ENCODE data around the gene PLPP4. TPM values are rescaled to one million over a fixed set of nuclear protein-coding genes. Genes with fewer than 3 reads are reported as not detected.
A peak's percentile ranks its signal among the peaks of the same experiment; 100 is the strongest.
"Not testable (repeated sequence)": the region's sequence is repeated elsewhere in the genome, so short reads cannot be mapped to it uniquely, and the experiment has no call there.

The PLPP4 gene
- polyA plus RNA-seq, 1 donor = 3.1 TPM

DNA sequence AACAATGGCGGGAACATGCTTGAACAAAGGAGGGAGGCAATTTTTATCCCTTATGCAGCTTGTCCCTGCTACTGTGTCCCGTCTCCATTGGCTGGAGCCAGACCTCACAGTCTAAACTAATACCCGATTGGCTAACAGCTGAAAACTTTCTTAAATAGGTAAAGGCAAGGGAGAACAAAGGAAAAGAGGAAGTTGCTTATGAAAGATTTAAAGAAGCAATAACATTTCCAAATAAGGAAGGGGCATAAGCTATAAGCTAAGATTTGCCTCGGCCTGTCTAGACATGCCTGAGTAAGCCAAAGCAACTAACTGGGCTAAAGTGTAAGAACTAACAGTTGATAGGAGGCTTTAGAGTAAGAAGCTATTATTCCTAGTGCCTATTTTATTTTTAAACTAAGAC, 47.2 kb downstream of the PLPP4 start:
- WGBS (ENCODE audit: insufficient coverage, low lambda C conversion rate) = 86% methylated on average over 1 of the region's 4 CpGs
- H3K36me3 ChIP-seq (ENCODE audit: control insufficient read depth, insufficient read depth, low read length); H3K27me3 ChIP-seq (ENCODE audit: control insufficient read depth, insufficient read depth, low read length); H3K27ac ChIP-seq (ENCODE audit: low read length); H3K4me1 ChIP-seq (ENCODE audit: control insufficient read depth, insufficient read depth, low read length); DNase-seq; H3K4me3 ChIP-seq (ENCODE audit: low read length); H3K9me3 ChIP-seq (ENCODE audit: control insufficient read depth, low read depth, low read length): not testable (repeated sequence)

DNA sequence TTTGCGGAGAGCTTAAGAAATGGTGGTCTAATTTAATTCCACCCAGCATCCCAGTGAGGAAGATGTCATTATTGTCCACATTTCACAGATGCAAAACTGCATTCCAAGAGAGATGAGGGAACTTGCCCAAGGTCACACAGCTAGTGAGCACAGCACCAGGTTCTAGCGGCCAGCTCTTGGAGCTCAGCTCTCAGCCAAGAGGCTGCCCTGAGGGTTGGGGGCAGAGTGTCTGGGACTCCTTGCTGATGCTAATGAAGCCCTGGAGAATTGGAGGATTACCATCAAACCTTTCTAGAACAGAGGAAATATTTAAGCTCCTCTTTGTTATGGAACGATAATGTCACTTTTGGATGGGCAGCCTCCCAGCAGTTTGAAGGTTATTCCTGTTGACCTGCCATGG, 48.0 kb downstream of the PLPP4 start:
- no CpG with 5 or more reads among the region's 3 CpGs for WGBS (ENCODE audit: insufficient coverage, low lambda C conversion rate)

DNA sequence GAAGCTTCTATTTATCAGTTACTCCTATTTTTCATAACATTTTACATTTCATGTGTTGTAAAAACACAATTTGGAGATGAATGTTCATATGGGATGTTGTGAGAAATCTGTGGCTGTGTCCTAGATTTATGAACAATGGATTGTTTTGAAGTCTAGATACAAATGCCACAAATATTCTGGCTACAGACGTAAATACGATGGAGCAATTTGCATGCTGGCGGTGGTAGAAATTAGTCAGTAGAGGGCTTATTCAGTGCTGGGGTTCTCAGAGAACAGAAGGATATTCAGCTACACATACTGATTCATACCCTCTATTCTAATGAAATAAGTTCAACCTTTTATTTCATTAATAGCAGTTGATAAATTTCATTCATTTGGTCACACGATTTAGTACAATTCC, 48.8 kb downstream of the PLPP4 start:
- DNase-seq = no peak
- no peak overlapping the region for H3K27ac ChIP-seq (ENCODE audit: low read length)
- H3K27me3 ChIP-seq (ENCODE audit: control insufficient read depth, insufficient read depth, low read length) = no peaks in the 10 kb centered on the region
- H3K4me1 ChIP-seq (ENCODE audit: control insufficient read depth, insufficient read depth, low read length) = no peaks in the 10 kb centered on the region
- H3K36me3 ChIP-seq (ENCODE audit: control insufficient read depth, insufficient read depth, low read length) = no peaks in the 10 kb centered on the region
- H3K9me3 ChIP-seq (ENCODE audit: control insufficient read depth, low read depth, low read length) = no peaks in the 10 kb centered on the region
- no peak overlapping the region for H3K4me3 ChIP-seq (ENCODE audit: low read length)
- 67% methylated on average over 1 of the region's 4 CpGs for WGBS (ENCODE audit: insufficient coverage, low lambda C conversion rate)

More for the DNA sequence above, 48.0 kb downstream of the PLPP4 start:
- Histone ChIP-seq H3K4me1 (ENCODE audit: control insufficient read depth, insufficient read depth, low read length) (no peaks in the 10 kb centered on the region), H3K27ac (ENCODE audit: low read length) (no peak overlapping the region), H3K36me3 (ENCODE audit: control insufficient read depth, insufficient read depth, low read length) (no peaks in the 10 kb centered on the region), H3K9me3 (ENCODE audit: control insufficient read depth, low read depth, low read length) (no peaks in the 10 kb centered on the region), H3K4me3 (ENCODE audit: low read length) (no peak overlapping the region), H3K27me3 (ENCODE audit: control insufficient read depth, insufficient read depth, low read length) (no peaks in the 10 kb centered on the region)
- no peak for DNase-seq

DNA sequence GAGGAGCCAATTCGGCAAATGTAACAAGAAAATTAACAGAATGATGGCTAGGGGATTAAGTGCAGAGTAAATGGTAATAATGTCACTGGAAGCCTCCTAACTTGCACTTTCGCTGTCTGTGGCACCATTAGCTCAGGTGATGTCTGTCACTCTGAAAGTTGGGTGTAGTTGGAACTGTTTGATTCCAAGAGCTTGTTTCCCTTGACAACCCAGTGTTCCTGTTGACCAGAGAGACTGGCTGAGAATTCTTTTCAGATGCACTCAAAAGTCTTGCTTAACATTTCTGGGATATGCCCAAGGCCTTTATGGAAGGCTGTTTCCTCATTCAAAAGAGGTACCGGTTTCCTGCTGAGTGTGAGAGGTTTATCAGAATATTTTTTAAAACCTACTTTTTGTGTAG, 49.6 kb downstream of the PLPP4 start:
- WGBS (ENCODE audit: insufficient coverage, low lambda C conversion rate) = no CpG with 5 or more reads among the region's 3 CpGs
- Histone ChIP-seq H3K27me3 (ENCODE audit: control insufficient read depth, insufficient read depth, low read length) (no peaks in the 10 kb centered on the region), H3K36me3 (ENCODE audit: control insufficient read depth, insufficient read depth, low read length) (no peaks in the 10 kb centered on the region), H3K27ac (ENCODE audit: low read length) (no peak overlapping the region), H3K4me3 (ENCODE audit: low read length) (no peak overlapping the region), H3K9me3 (ENCODE audit: control insufficient read depth, low read depth, low read length) (no peaks in the 10 kb centered on the region), H3K4me1 (ENCODE audit: control insufficient read depth, insufficient read depth, low read length) (no peaks in the 10 kb centered on the region)
- no peak for DNase-seq

DNA sequence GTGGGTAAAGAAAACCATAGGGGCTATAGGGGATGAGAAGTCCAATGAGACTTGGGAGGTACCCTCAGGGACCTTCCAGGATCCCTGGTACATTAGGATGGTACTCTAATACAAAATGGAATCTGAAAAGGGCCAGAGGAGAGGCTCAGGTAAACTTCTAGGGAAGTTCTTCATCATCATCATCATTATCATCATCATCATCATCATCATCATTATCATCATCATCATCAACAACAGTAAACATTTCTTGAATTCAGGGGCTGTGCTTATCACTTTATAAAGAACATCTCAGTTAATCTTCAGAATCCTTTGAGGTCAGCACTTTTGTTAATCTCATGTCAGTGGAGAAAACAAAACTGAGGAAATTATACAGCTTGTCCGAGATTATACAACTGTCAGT, 50.1 kb downstream of the PLPP4 start:
- no CpG with 5 or more reads among the region's 1 CpG for WGBS (ENCODE audit: insufficient coverage, low lambda C conversion rate)
- no peaks in the 10 kb centered on the region for H3K27me3 ChIP-seq (ENCODE audit: control insufficient read depth, insufficient read depth, low read length)

DNA sequence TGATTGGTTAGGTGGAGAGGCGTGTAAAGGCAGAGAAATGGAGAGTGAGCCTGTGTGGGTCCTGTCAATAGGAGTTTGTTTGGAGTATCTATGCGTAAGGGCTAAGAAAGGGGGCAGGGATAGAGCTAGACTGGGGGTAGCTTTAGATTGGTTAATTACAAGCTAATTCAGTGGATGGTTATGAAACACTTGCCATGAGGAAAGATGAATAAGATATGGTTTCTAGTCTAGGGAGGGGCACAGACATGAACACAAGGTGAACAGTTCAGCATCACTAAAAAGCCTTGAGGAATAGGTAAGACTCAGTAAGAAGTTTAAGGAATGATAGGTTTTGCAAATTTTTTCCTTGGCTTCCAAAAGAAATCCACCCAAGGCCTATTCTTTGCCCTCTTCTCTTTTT, 50.6 kb downstream of the PLPP4 start:
- Histone ChIP-seq H3K4me1 (ENCODE audit: control insufficient read depth, insufficient read depth, low read length) (no peaks in the 10 kb centered on the region), H3K27ac (ENCODE audit: low read length) (no peak overlapping the region), H3K9me3 (ENCODE audit: control insufficient read depth, low read depth, low read length) (no peaks in the 10 kb centered on the region), H3K27me3 (ENCODE audit: control insufficient read depth, insufficient read depth, low read length) (no peaks in the 10 kb centered on the region), H3K36me3 (ENCODE audit: control insufficient read depth, insufficient read depth, low read length) (no peaks in the 10 kb centered on the region), H3K4me3 (ENCODE audit: low read length) (no peak overlapping the region)
- DNase-seq = no peak
- 83% methylated on average over 1 of the region's 2 CpGs for WGBS (ENCODE audit: insufficient coverage, low lambda C conversion rate)

More for the DNA sequence above, 50.1 kb downstream of the PLPP4 start:
- H3K4me3 ChIP-seq (ENCODE audit: low read length) = no peak overlapping the region
- no peak for DNase-seq
- H3K4me1 ChIP-seq (ENCODE audit: control insufficient read depth, insufficient read depth, low read length) = no peaks in the 10 kb centered on the region
- no peaks in the 10 kb centered on the region for H3K36me3 ChIP-seq (ENCODE audit: control insufficient read depth, insufficient read depth, low read length)
- H3K27ac ChIP-seq (ENCODE audit: low read length) = no peak overlapping the region
- no peaks in the 10 kb centered on the region for H3K9me3 ChIP-seq (ENCODE audit: control insufficient read depth, low read depth, low read length)

DNA sequence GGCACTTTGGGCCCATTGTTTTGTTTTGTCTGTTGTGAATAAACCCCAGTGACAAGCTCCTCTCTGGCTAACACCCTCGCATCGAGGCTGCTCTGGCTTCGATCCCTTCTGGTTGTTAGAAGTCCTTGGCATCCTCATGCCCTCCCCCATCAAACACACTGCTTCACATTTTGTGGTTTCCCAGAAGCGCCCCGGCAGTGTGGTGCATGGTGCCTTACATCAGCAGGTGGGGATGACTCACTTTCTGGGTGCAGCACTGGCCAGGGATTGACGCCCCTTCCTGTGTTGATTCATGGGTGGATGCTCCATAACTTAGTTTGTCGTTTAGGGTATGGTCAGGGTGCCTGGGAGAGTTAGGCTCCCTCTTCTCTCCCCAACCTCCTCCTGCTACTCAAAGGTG, 51.4 kb downstream of the PLPP4 start:
- no peak overlapping the region for H3K27ac ChIP-seq (ENCODE audit: low read length)
- WGBS (ENCODE audit: insufficient coverage, low lambda C conversion rate) = no CpG with 5 or more reads among the region's 7 CpGs
- no peak overlapping the region for H3K4me3 ChIP-seq (ENCODE audit: low read length)
- H3K9me3 ChIP-seq (ENCODE audit: control insufficient read depth, low read depth, low read length) = no peaks in the 10 kb centered on the region
- no peak for DNase-seq
- no peaks in the 10 kb centered on the region for H3K36me3 ChIP-seq (ENCODE audit: control insufficient read depth, insufficient read depth, low read length)
- H3K27me3 ChIP-seq (ENCODE audit: control insufficient read depth, insufficient read depth, low read length) = no peaks in the 10 kb centered on the region
- H3K4me1 ChIP-seq (ENCODE audit: control insufficient read depth, insufficient read depth, low read length) = no peaks in the 10 kb centered on the region

DNA sequence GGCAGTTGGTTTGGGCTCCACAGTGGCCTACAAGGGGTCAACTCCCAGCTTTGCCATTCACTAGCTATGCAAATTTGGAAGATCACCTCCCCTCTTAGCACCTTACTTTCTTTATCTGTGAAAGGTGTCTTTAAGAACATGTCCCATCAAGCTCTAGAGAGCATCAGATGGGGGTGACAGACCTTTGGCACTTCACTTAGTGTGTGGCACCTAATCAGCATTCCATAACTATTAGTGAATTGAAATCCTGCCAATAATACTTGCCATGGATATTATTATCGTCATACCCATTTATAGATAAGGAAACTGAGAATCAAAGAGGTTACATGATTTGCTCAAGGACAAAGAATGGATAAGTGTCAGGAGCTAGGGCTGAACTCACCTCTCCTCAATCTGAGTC, 51.9 kb downstream of the PLPP4 start:
- DNase-seq = no peak
- no peaks in the 10 kb centered on the region for H3K36me3 ChIP-seq (ENCODE audit: control insufficient read depth, insufficient read depth, low read length)
- H3K4me1 ChIP-seq (ENCODE audit: control insufficient read depth, insufficient read depth, low read length) = no peaks in the 10 kb centered on the region
- H3K27ac ChIP-seq (ENCODE audit: low read length) = no peak overlapping the region
- H3K27me3 ChIP-seq (ENCODE audit: control insufficient read depth, insufficient read depth, low read length) = no peaks in the 10 kb centered on the region
- no peak overlapping the region for H3K4me3 ChIP-seq (ENCODE audit: low read length)
- WGBS (ENCODE audit: insufficient coverage, low lambda C conversion rate) = no CpG with 5 or more reads among the region's 1 CpG
- H3K9me3 ChIP-seq (ENCODE audit: control insufficient read depth, low read depth, low read length) = no peaks in the 10 kb centered on the region

DNA sequence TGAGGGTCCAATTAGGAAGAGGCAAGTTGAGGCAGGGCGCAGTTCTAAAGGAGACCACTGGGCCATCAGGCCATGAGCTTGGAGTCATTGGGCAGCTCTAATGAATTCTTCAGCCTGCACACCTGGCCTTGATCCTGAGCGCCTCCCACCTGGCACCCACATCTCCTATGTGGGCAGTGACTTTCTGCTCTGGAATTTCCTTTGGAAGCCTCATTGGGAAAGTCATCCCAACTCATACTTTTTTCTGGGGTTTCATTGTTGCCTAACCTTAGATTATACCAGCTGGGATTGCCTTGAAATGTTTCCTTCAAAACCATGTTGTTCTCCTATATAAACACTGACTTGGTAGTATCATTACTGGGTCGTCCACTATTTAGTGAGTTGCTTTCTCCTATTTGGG, 54.1 kb downstream of the PLPP4 start:
- WGBS (ENCODE audit: insufficient coverage, low lambda C conversion rate) = 80% methylated on average over 2 of the region's 3 CpGs
- H3K9me3 ChIP-seq (ENCODE audit: control insufficient read depth, low read depth, low read length) = no peaks in the 10 kb centered on the region
- H3K27me3 ChIP-seq (ENCODE audit: control insufficient read depth, insufficient read depth, low read length) = no peaks in the 10 kb centered on the region
- H3K36me3 ChIP-seq (ENCODE audit: control insufficient read depth, insufficient read depth, low read length) = no peaks in the 10 kb centered on the region
- no peak overlapping the region for H3K4me3 ChIP-seq (ENCODE audit: low read length)
- H3K4me1 ChIP-seq (ENCODE audit: control insufficient read depth, insufficient read depth, low read length) = no peaks in the 10 kb centered on the region
- no peak for DNase-seq
- H3K27ac ChIP-seq (ENCODE audit: low read length) = no peak overlapping the region

DNA sequence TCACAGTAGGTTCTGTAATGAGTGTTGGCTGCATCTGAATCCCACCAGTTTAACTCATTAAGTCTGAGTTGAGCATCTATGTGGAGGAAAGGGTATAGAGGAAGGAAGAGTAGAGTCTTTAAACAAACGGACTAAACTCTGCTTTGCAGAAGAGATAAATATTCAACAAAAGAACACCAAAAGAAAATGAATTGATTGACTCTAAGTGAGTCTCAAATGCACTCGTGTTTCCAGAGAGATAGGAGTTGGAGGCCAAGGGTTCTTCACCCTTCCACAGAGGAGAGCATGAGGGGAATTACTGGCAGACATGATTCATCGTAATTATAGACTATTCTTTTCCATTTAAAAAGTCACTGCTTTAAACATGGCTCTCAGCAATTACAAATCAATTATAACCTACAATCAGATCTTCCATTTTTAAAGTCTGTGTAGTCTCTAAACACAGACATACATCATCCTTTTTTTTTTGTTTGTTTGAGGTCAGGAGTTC, 56.3 kb downstream of the PLPP4 start:
- H3K36me3 ChIP-seq (ENCODE audit: control insufficient read depth, insufficient read depth, low read length) = no peaks in the 10 kb centered on the region
- no peaks in the 10 kb centered on the region for H3K9me3 ChIP-seq (ENCODE audit: control insufficient read depth, low read depth, low read length)
- H3K27ac ChIP-seq (ENCODE audit: low read length) = no peak overlapping the region
- DNase-seq = no peak
- H3K4me1 ChIP-seq (ENCODE audit: control insufficient read depth, insufficient read depth, low read length) = no peaks in the 10 kb centered on the region
- H3K4me3 ChIP-seq (ENCODE audit: low read length) = no peak overlapping the region
- 89% methylated on average over 1 of the region's 3 CpGs for whole genome bisulfite sequencing (ENCODE audit: insufficient coverage, low lambda C conversion rate)
- H3K27me3 ChIP-seq (ENCODE audit: control insufficient read depth, insufficient read depth, low read length) = no peaks in the 10 kb centered on the region

DNA sequence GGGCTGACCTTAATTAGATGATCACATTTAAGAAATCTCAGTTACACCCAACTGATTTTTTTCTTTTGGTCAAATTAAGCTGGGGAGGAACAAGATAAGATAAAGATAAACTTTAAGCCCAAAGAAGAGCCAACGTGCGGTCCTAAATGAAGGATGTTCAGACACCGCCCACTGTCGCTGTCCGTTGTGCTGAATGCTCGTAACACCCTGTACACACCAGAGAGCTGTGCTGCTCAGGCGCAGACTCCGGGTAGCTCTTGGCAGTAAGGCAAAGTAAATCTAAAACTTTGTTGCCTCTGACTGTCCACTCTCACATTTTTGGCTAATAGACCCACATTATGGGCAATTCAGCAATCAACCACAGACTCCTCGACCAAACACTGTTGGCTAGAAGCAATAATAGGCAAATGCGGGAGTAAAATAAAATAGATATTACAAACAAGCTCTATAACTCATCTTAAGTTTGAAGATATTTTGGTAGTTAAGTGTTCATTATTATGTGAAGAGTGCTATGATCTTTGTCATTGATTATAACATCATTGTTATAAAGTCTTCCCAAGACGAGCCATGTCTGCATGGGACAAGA, 57.1 kb downstream of the PLPP4 start:
- WGBS (ENCODE audit: insufficient coverage, low lambda C conversion rate) = 92% methylated on average over 2 of the region's 11 CpGs
- H3K4me3 ChIP-seq (ENCODE audit: low read length) = no peak overlapping the region
- H3K27ac ChIP-seq (ENCODE audit: low read length) = no peak overlapping the region
- H3K36me3 ChIP-seq (ENCODE audit: control insufficient read depth, insufficient read depth, low read length) = no peaks in the 10 kb centered on the region
- H3K27me3 ChIP-seq (ENCODE audit: control insufficient read depth, insufficient read depth, low read length) = no peaks in the 10 kb centered on the region
- DNase-seq = peak in 1 of 2 donors; percentile 29
- no peaks in the 10 kb centered on the region for H3K4me1 ChIP-seq (ENCODE audit: control insufficient read depth, insufficient read depth, low read length)
- no peaks in the 10 kb centered on the region for H3K9me3 ChIP-seq (ENCODE audit: control insufficient read depth, low read depth, low read length)
